ENCODE data around the gene ERBB2.

GRCh38 chr17:39709319-39709997 is 9.6 kb downstream of the ERBB2 start:
- TF ChIP-seq CTCF (conservative IDR thresholded peaks at IDR 0.05; ENCODE audit: low read depth in 2 of 2) = no peak
- TF ChIP-seq EZH2 (IDR thresholded peaks at IDR 0.05; ENCODE audit: low read depth, unreplicated experiment) = no peak
- no peak for TF ChIP-seq POLR2AphosphoS5 (IDR thresholded peaks at IDR 0.05; ENCODE audit: low read depth)

Data from GM23338 (cell line).